ENCODE results near the gene YPEL1.

GRCh38 chr22:21708960-21709359, 26.6 kb downstream of the YPEL1 start:
- TF ChIP-seq, protein P1, sequence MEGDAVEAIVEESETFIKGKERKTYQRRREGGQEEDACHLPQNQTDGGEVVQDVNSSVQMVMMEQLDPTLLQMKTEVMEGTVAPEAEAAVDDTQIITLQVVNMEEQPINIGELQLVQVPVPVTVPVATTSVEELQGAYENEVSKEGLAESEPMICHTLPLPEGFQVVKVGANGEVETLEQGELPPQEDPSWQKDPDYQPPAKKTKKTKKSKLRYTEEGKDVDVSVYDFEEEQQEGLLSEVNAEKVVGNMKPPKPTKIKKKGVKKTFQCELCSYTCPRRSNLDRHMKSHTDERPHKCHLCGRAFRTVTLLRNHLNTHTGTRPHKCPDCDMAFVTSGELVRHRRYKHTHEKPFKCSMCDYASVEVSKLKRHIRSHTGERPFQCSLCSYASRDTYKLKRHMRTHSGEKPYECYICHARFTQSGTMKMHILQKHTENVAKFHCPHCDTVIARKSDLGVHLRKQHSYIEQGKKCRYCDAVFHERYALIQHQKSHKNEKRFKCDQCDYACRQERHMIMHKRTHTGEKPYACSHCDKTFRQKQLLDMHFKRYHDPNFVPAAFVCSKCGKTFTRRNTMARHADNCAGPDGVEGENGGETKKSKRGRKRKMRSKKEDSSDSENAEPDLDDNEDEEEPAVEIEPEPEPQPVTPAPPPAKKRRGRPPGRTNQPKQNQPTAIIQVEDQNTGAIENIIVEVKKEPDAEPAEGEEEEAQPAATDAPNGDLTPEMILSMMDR (conservative IDR thresholded peaks at IDR 0.05; ENCODE audit: low read length), result no peak
- no peak for TF ChIP-seq EZH2phosphoT487 (IDR thresholded peaks at IDR 0.05; ENCODE audit: borderline replicate concordance, low read depth, low read length)
